Karpas-422 (cell line): ENCODE results near the gene PDX1. TPM values are rescaled to one million over a fixed set of nuclear protein-coding genes. Genes with fewer than 3 reads are reported as not detected.

Experiments
- DNase-seq: peaks from one replicate; pipeline ENCODE4 v3.0.0-alpha.2; 2015
- H2AFZ ChIP-seq: fragments of 200-600 bp; sonication (generic); 2 replicates; pipeline ENCODE4 v1.6.1; 2014; ENCODE audit warnings: antibody characterized with exemption, low read length, mixed read lengths
- H3K27ac ChIP-seq: fragments of 200-600 bp; sonication (generic); 2 replicates; pipeline ENCODE4 v1.5.1; 2014; ENCODE audit warnings: mild to moderate bottlenecking, low read length, moderate library complexity
- H3K27me3 ChIP-seq: fragments of 200-600 bp; sonication (generic); 2 replicates; pipeline ENCODE4 v1.6.1; 2014; ENCODE audit warnings: low read length, mixed read lengths
- H3K36me3 ChIP-seq: fragments of 200-600 bp; sonication (generic); 2 replicates; pipeline ENCODE4 v1.6.1; 2014; ENCODE audit warnings: low read length, mixed read lengths; ENCODE audit not compliant: insufficient read depth
- H3K4me1 ChIP-seq: fragments of 200-600 bp; sonication (generic); 2 replicates; pipeline ENCODE4 v1.6.1; 2014; ENCODE audit warnings: mild to moderate bottlenecking, low read length, mixed read lengths
- H3K4me2 ChIP-seq: fragments of 200-600 bp; sonication (generic); 2 replicates; pipeline ENCODE4 v1.6.1; 2014; ENCODE audit warnings: low read length, low read depth, mild to moderate bottlenecking; ENCODE audit not compliant: poor library complexity, severe bottlenecking
- H3K4me3 ChIP-seq: fragments of 200-600 bp; sonication (generic); 2 replicates; pipeline ENCODE4 v1.5.1; 2014; ENCODE audit warnings: mild to moderate bottlenecking, antibody characterized with exemption, low read length, mixed read lengths
- H3K79me2 ChIP-seq: fragments of 200-600 bp; sonication (generic); 2 replicates; pipeline ENCODE4 v1.6.1; 2014; ENCODE audit warnings: mild to moderate bottlenecking, low read length, mixed read lengths
- H3K9ac ChIP-seq: fragments of 200-600 bp; sonication (generic); 2 replicates; pipeline ENCODE4 v1.6.0; 2014; ENCODE audit warnings: low read length
- H3K9me2 ChIP-seq: fragments of 200-600 bp; sonication (generic), shearing (Covaris generic); replicated peaks from 2 replicates; pipeline ENCODE4 v1.6.0; 2014; ENCODE audit warnings: mild to moderate bottlenecking, low read length, moderate library complexity; ENCODE audit not compliant: insufficient read depth
- H3K9me3 ChIP-seq: fragments of 300-700, 200-600 bp; sonication (generic); 2 replicates; pipeline ENCODE4 v1.6.1; 2014; ENCODE audit warnings: low read length, mixed read lengths
- H4K20me1 ChIP-seq: fragments of 200-600 bp; sonication (generic); 2 replicates; pipeline ENCODE4 v1.6.1; 2014; ENCODE audit warnings: mild to moderate bottlenecking, antibody characterized with exemption, low read length, low read depth; ENCODE audit not compliant: insufficient read depth
- total RNA-seq: library from RNA; depleted of rRNA; stranded (reverse); fragments of >200 nt; shearing (Covaris generic); gene quantifications from 2 replicates; pipeline ENCODE4 v1.2.3, GENCODE V29; 2014; ENCODE audit warnings: low replicate concordance

Gene PDX1
- total RNA-seq, 1 experiment from 2014 or later: not detected

DNA sequence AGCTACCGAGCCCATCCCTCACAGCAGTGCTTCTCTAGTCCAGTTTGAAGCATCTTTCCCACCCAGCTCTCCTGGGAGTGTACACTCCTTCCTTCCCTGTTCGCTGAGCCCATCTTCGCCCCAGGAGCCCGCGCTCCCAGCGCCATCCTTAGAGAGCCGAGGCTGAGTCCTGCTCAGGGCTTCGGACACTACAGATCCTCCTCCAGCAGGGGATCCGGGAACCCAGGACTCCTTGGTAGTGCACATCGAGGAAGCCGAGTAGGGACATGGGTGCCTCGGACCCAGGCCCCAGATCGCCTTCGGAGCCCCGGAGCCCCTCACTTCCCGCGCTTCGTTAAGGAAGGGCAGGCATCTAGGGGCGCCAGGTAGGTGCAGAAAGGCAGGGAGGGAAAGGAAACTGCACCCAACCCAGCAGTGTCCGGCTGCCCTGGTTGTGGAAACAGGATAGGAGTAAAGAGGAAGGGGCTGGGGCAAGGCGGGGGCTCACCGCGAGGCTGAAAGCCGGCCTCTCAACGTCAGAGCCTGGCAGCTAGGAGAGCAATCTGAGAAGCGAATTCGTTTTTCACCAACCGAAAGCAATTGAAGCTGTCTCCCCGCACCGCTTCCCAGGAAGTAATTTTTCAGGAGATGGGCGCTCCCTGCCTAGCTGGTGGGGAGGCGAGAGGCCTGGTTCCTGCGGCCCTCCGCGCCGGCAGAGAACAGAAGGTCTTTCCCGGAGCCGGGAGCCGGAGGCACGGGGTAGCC is 1.0 kb downstream of the PDX1 start:
- H3K9ac ChIP-seq: no peak overlapping the region
- no peak overlapping the region for H3K4me2 ChIP-seq
- no peaks in the 10 kb centered on the region for H3K9me2 ChIP-seq
- H3K27ac ChIP-seq: no peak overlapping the region
- no peaks in the 10 kb centered on the region for H3K36me3 ChIP-seq
- no peak overlapping the region for H3K4me3 ChIP-seq
- H3K79me2 ChIP-seq: no peaks in the 10 kb centered on the region
- DNase-seq: no peak
- no peaks in the 10 kb centered on the region for H3K9me3 ChIP-seq
- H3K27me3 ChIP-seq: no peaks in the 10 kb centered on the region
- H4K20me1 ChIP-seq: no peaks in the 10 kb centered on the region
- no peak overlapping the region for H2AFZ ChIP-seq
- no peaks in the 10 kb centered on the region for H3K4me1 ChIP-seq

DNA sequence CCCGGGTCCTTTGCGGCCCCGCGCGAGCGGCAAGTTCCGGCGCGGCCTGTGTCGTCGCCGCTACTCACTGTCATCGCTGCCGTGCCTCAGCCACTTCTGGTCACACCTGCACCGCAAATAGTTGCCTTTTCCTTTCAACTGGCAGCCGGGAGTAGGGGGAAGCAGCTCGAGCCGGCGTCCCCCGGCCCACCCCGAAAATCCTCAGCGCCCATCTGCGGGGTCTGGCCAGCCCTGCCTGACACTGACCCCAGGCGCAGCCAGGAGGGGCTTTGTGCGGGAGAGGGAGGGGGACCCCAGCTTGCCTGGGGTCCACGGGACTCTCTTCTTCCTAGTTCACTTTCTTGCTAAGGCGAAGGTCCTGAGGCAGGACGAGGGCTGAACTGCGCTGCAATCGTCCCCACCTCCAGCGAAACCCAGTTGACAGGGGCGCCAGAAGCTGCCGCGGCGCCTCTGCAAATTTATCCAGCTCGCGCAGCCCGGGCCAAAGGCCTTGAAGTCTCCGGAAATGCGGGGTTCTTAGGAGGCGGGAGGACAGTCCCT is 1.7 kb downstream of the PDX1 start:
- Histone ChIP-seq H3K27ac (no peak overlapping the region), H2AFZ (no peak overlapping the region), H3K9ac (no peak overlapping the region), H3K9me2 (no peaks in the 10 kb centered on the region), H3K4me1 (no peaks in the 10 kb centered on the region), H3K36me3 (no peaks in the 10 kb centered on the region), H3K27me3 (no peaks in the 10 kb centered on the region), H3K4me3 (no peak overlapping the region), H3K4me2 (no peak overlapping the region), H3K9me3 (no peaks in the 10 kb centered on the region), H4K20me1 (no peaks in the 10 kb centered on the region), H3K79me2 (no peaks in the 10 kb centered on the region)
- DNase-seq: no peak

DNA sequence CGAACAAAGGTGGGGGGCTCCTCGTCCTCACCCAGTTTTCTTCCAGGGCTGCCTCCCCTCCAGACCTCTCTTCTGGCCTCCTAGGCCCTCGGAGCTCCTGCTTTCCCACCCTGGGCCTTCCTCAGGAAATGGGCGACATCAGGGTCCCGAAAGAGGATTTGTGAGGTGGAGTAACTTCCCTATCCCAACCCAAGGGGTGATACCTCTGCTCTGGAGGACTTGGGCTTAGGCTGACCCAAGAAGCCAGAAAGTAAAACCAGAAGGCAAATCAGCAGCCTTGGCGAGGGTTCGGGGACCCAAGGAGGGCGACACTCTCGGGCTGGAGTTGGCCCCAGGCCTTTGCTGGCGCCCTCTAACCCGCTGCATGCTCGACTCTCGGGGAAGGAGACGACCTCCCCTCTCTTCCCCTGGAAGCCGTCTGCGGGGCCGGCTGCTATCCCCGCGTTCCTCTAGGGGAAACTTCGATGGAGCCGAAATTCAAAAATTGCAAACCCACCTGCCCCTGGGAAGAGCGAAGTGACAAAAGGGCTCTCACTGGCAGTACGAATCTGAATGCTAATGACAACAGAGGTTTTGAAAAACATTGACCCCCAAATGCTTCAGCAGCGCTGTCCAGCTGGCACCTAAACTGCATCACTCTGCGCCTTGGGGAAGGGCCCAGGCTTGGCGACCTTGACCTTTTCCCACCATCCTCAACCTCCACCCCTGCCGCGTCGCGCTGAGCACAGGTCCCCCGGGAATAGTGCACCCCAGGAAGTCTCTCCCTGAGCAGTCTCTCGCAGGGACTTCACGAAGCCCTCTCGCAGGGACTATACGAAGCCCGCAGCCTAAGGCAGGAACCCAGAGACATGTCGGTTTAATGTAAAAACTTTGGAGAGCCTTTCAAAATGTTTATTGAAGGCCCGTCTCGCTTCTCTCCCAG is 2.4 kb downstream of the PDX1 start:
- Histone ChIP-seq H4K20me1 (no peaks in the 10 kb centered on the region), H3K9ac (no peak overlapping the region), H3K27me3 (no peaks in the 10 kb centered on the region), H3K36me3 (no peaks in the 10 kb centered on the region), H3K9me2 (no peaks in the 10 kb centered on the region), H3K9me3 (no peaks in the 10 kb centered on the region), H3K4me1 (no peaks in the 10 kb centered on the region), H3K4me2 (no peak overlapping the region), H3K4me3 (no peak overlapping the region), H2AFZ (no peak overlapping the region), H3K27ac (no peak overlapping the region), H3K79me2 (no peaks in the 10 kb centered on the region)
- DNase-seq: no peak

DNA sequence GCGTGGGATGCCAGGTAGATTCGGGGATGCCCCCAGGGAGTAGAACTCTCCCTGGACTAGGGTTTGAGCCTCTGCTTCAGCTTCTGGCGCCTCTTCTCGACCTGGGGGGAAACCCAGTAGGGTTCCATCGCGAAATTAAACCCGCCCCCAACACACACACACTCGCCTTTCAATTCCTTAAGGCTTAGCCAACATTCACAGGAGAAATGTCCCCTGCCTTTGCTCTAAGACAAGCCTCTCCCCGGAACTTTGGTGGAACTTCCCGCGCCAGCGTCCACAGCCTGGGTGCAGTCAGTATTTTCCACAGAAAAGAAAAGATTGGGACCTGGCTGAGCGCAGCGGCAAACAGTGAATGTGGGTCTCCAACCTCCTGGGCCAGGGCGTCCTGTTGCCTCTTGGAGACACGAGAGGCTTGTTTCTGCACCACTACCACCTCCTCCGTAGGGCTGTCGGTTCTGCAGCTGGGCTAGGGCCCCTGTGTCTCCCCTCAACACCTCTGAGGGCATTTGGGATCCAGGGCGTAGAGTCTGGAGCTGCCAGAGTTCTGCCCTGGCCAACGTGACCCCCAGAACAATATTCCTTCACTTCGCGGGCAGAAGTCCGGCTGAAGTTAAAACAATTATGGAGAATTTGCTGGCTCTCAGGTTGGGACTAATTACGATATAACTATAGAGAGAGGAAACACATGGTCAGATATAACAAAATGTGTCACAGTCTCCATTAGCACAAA is 3.2 kb downstream of the PDX1 start:
- Histone ChIP-seq H2AFZ (no peak overlapping the region), H3K9me3 (no peaks in the 10 kb centered on the region), H4K20me1 (no peaks in the 10 kb centered on the region), H3K36me3 (no peaks in the 10 kb centered on the region), H3K79me2 (no peaks in the 10 kb centered on the region), H3K4me3 (no peak overlapping the region), H3K4me1 (no peaks in the 10 kb centered on the region), H3K4me2 (no peak overlapping the region), H3K27ac (no peak overlapping the region), H3K9ac (no peak overlapping the region), H3K27me3 (no peaks in the 10 kb centered on the region), H3K9me2 (no peaks in the 10 kb centered on the region)
- DNase-seq: no peak

DNA sequence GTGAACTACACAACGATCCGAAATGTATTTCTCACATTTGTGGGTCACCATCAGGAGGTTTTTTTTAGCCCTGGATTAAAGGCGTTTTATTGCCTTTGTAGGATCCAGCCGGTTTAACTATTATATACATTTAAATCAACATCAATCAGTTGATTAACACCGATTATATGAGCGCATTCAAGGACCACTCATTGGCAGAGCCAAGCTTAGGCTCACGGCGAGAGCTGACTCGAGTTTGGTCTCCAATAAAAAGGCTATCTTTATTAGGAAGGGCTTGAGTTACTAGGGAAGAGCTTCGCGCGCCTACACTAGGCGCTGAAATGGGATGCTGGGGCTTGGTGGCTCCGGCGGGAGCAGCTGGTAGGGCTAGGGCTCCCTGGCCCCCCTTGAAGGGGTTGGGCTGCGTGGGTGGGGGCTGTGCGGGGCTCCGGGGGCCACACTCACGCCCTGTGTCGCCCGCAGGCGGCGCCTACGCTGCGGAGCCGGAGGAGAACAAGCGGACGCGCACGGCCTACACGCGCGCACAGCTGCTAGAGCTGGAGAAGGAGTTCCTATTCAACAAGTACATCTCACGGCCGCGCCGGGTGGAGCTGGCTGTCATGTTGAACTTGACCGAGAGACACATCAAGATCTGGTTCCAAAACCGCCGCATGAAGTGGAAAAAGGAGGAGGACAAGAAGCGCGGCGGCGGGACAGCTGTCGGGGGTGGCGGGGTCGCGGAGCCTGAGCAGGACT is 4.2 kb downstream of the PDX1 start:
- H3K79me2 ChIP-seq: no peaks in the 10 kb centered on the region
- H3K4me1 ChIP-seq: no peaks in the 10 kb centered on the region
- H3K27me3 ChIP-seq: no peaks in the 10 kb centered on the region
- H3K9me3 ChIP-seq: no peaks in the 10 kb centered on the region
- H3K27ac ChIP-seq: no peak overlapping the region
- no peak overlapping the region for H3K9ac ChIP-seq
- no peak overlapping the region for H2AFZ ChIP-seq
- H4K20me1 ChIP-seq: no peaks in the 10 kb centered on the region
- no peak for DNase-seq
- no peak overlapping the region for H3K4me3 ChIP-seq
- no peak overlapping the region for H3K4me2 ChIP-seq
- no peaks in the 10 kb centered on the region for H3K36me3 ChIP-seq
- no peaks in the 10 kb centered on the region for H3K9me2 ChIP-seq

DNA sequence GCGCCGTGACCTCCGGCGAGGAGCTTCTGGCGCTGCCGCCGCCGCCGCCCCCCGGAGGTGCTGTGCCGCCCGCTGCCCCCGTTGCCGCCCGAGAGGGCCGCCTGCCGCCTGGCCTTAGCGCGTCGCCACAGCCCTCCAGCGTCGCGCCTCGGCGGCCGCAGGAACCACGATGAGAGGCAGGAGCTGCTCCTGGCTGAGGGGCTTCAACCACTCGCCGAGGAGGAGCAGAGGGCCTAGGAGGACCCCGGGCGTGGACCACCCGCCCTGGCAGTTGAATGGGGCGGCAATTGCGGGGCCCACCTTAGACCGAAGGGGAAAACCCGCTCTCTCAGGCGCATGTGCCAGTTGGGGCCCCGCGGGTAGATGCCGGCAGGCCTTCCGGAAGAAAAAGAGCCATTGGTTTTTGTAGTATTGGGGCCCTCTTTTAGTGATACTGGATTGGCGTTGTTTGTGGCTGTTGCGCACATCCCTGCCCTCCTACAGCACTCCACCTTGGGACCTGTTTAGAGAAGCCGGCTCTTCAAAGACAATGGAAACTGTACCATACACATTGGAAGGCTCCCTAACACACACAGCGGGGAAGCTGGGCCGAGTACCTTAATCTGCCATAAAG is 4.8 kb downstream of the PDX1 start:
- H3K4me3 ChIP-seq: no peak overlapping the region
- DNase-seq: no peak
- no peaks in the 10 kb centered on the region for H3K79me2 ChIP-seq
- no peak overlapping the region for H2AFZ ChIP-seq
- H4K20me1 ChIP-seq: no peaks in the 10 kb centered on the region
- no peaks in the 10 kb centered on the region for H3K9me2 ChIP-seq
- H3K9me3 ChIP-seq: no peaks in the 10 kb centered on the region
- H3K27ac ChIP-seq: no peak overlapping the region
- H3K9ac ChIP-seq: no peak overlapping the region
- H3K4me2 ChIP-seq: no peak overlapping the region
- H3K4me1 ChIP-seq: no peaks in the 10 kb centered on the region
- no peaks in the 10 kb centered on the region for H3K27me3 ChIP-seq
- H3K36me3 ChIP-seq: no peaks in the 10 kb centered on the region

DNA sequence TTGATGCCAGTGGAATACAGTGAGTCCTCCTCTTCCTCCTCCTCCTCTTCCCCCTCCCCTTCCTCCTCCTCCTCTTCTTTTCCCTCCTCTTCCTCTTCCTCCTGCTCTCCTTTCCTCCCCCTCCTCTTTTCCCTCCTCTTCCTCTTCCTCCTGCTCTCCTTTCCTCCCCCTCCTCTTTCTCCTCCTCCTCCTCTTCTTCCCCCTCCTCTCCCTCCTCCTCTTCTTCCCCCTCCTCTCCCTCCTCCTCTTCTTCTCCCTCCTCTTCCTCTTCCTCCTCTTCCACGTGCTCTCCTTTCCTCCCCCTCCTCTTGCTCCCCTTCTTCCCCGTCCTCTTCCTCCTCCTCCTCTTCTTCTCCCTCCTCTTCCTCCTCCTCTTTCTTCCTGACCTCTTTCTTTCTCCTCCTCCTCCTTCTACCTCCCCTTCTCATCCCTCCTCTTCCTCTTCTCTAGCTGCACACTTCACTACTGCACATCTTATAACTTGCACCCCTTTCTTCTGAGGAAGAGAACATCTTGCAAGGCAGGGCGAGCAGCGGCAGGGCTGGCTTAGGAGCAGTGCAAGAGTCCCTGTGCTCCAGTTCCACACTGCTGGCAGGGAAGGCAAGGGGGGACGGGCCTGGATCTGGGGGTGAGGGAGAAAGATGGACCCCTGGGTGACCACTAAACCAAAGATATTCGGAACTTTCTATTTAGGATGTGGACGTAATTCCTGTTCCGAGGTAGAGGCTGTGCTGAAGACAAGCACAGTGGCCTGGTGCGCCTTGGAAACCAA is 5.6 kb downstream of the PDX1 start:
- DNase-seq: no peak
- no peaks in the 10 kb centered on the region for H3K27me3 ChIP-seq
- no peaks in the 10 kb centered on the region for H3K36me3 ChIP-seq
- no peaks in the 10 kb centered on the region for H3K79me2 ChIP-seq
- no peaks in the 10 kb centered on the region for H3K4me1 ChIP-seq
- H3K9me2 ChIP-seq: no peaks in the 10 kb centered on the region
- no peaks in the 10 kb centered on the region for H3K9me3 ChIP-seq
- H3K9ac ChIP-seq: no peak overlapping the region
- no peak overlapping the region for H3K4me2 ChIP-seq
- no peak overlapping the region for H3K27ac ChIP-seq
- no peaks in the 10 kb centered on the region for H4K20me1 ChIP-seq
- H2AFZ ChIP-seq: no peak overlapping the region
- no peak overlapping the region for H3K4me3 ChIP-seq
